NCI-H1694 (cell line): Measurements from ENCODE around the gene DHRSX.
"Not testable (repeated sequence)": the region's sequence is repeated elsewhere in the genome, so short reads cannot be mapped to it uniquely, and the experiment has no call there.

ENCODE experiments used
- DNase-seq: peaks from one replicate; lab custom pipeline; 2025; lab: John Stamatoyannopoulos, UW

Gene DHRSX

GRCh38 chrX:2500803-2501558 is at the start of gene DHRSX, which contains the start of gene ZBED1:
DHRSX (minus strand) TSS chrX:2500976; CDS start chrX:2500925, 51 bp downstream.
ZBED1 (minus strand) TSS chrX:2500976; CDS start chrX:2490719, 10,257 bp downstream.
- DNase-seq = no peak

DNA sequence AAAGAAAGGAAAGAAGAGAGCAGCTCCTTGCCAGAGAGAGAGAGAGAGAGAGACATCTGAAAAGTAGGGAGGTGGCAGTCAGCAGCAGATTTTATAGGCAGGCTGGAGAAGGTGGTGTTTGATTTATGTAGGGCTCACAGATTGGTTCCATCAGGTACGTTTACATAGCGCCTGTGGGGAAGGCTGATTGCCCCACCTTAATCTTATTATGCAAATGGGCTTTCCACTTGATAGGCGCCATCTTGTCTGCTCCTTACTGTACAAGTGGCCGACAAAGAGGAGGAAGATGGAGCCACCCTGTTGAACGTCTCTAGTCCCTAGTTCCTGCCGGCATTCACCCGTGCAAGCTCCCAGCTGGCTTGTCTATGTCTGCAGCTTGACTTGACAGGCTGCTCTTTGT is 49.1 kb upstream of the DHRSX start:
- no peak for DNase-seq

DNA sequence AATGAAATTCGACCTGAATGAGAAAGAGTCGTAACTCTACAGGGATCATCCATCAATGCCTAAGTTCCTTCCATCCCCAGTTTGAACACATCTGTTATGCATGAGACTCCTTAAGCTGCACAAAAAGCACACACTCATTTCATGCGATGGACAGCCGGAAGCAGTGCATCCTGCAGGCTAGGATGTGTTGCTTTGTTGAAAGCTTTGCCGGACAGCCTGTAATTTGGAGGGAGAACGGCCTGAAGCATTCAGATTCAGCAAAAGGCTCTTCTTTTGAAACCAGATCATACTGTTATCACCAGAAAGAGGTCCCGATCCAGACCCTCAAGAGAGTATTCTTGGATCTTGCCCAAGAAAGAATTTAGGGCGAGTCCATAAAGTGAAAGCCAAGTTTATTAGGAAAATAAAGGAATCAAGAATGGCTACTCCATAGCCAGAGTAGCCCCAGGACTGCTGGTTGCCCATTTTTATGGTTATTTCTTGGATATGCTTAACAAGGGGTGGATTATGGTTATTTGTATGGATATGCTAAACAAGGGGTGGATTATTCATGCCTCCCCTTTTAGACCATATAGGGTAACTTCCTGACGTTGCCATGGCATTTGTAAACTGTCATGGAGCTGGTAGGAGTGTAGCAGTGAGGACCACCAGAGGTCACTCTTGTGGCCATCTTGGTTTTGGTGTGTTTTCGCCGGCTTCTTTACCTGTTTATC is 48.1 kb upstream of the DHRSX start:
- no peak for DNase-seq

GRCh38 chrX:2547736-2548135 is 47.0 kb upstream of the DHRSX start:
- DNase-seq = no peak

DNA sequence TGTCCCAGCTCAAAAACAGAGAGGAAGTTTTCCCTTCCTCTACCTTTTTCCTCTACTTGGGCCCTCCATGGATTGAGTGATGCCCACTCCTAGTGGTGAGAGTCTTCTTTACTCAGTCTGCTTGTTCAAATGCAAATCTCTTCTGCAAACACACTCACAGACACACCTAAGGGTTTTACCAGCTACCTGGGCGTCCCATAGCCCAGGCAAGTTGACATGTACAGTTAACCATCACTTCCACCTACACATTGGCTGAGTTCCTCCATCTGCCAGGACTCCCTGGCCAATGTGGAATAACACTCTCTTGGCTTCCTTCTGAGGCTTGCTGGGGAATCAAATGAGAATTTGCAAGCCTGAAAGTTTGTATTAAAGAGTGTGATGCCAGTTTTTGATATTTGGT is 45.7 kb upstream of the DHRSX start:
- no peak for DNase-seq

- no peak for DNase-seq
Measured at GRCh38 chrX:2545144-2545543, 44.4 kb upstream of the DHRSX start.

DNA sequence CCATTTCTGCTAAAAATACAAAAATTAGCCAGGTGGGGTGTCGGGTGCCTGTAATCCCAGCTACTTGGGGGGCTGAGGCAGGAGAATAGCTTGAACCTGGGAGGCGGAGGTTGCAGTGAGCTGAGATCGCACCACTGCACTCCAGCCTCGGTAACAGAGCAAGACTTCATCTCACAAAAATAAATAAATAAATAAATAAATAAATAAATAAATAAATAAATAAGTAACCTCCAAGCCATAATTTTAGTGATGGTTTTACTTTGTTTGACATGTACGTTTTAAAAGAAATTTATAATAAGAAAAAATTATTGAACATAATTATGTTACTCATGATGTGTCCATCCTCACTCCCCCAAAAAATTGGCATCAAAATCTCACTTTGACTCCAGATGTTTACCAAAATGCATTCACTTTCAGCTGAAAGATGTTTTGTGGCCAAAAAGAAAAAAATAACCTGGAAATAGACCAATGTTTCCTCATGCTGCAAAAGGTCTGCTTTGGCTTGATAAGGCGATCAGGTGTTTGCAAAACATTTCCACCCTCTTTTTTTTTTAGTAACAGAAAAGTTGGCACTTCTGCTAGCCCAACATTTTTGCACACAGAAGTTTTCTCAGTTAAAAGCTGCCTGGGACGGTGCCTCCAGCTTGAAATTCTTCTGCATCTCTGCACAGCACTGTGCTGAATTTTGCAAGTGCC is 42.2 kb upstream of the DHRSX start:
- DNase-seq = no peak

- no peak for DNase-seq
Measured at GRCh38 chrX:2541603-2542002, 40.8 kb upstream of the DHRSX start.

GRCh38 chrX:2540426-2540947 is 39.7 kb upstream of the DHRSX start:
- no peak for DNase-seq

- no peak for DNase-seq
Measured at GRCh38 chrX:2539586-2539985, 38.8 kb upstream of the DHRSX start.

DNA sequence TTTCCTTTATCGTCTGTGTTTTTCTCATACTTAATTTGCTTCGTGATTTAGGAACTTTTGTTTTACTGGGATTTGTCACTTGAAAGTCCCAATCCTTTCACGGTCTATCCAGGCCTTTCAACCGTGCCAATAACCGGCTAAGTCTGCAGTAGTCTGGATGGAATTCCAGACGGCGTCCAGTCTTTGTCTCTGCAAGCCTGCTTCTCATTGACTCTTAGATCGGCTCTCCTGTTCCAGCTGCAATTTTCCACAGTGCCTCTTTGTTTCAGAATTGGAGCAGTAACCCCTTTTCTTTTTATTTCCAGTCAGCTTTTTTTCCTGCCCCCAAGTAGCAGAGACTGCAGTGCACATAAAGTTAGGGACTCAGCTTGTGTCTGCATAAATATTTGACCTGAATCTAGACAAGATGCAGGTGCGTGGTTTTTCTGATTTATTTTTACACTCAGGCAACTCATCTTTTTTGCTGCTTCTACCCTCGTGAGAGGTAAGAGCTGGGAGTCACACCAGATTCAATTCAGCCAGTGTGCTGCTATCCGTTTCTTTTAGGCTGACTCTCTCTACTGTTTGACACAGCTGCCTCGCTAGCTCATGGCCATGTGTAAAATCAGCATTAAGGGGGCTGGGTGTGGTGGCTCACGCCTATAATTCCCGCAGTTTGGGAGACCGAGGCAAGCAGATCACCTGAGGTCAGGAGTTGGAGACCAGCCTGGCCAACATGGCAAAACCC is 37.4 kb upstream of the DHRSX start:
- DNase-seq = no peak

GRCh38 chrX:2536974-2537373 is 36.2 kb upstream of the DHRSX start:
- no peak for DNase-seq

GRCh38 chrX:2536141-2536540 is 35.4 kb upstream of the DHRSX start:
- DNase-seq = no peak

GRCh38 chrX:2534261-2535021 is 33.7 kb upstream of the DHRSX start:
- DNase-seq = not testable (repeated sequence)

GRCh38 chrX:2533424-2533823 is 32.6 kb upstream of the DHRSX start:
- no peak for DNase-seq

GRCh38 chrX:2526390-2526789 is 25.6 kb upstream of the DHRSX start:
- no peak for DNase-seq

- DNase-seq = no peak
Measured at GRCh38 chrX:2523911-2524310, 23.1 kb upstream of the DHRSX start.

DNA sequence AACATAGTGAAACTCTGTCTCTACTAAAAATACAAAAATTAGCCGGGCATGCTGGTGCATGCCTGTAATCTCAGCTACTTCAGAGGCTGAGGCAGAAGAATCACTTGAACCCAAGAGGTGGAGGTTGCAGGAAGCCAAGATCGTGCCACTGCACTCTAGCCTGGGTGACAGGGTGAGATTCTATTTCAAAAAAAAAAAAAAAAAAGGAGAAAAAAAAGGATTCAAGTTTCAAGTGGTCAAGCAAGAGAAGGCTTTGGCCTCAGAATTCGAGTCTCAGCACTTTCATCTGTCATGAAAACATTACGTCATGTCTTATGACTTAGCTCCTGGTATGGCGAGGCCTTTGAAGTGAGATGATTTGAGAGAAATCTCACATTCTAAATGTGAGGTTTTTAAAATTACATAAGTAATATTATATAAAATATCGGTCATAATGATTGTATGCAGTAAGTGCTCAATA is 21.2 kb upstream of the DHRSX start:
- DNase-seq = no peak

GRCh38 chrX:2521092-2521926 is 20.5 kb upstream of the DHRSX start:
- no peak for DNase-seq

GRCh38 chrX:2520539-2520938 is 19.8 kb upstream of the DHRSX start:
- no peak for DNase-seq
